B cell (primary cell): Measurements from ENCODE around the gene PTPRG. TPM values are rescaled to one million over a fixed set of nuclear protein-coding genes. Genes with fewer than 3 reads are reported as not detected.

Experiments used
- ATAC-seq: fragments of 200-7000 bp; cut with Tn5 transposase; one replicate; pipeline ENCODE4 v1.10.0; 2021; ENCODE audit warnings: low read depth, mild to moderate bottlenecking, moderate number of reproducible peaks, moderate library complexity
- CTCF ChIA-PET: fragments of 350-600 bp; sonication (Branson Sonifier 250); formaldehyde crosslinking; loops from one replicate; lab custom pipeline; 2021; ENCODE audit warnings: antibody characterized with exemption, inconsistent platforms; lab: Charles Lee
- POLR2A ChIA-PET: fragments of 350-600 bp; sonication (Branson Sonifier 250); formaldehyde crosslinking; loops from one replicate; lab custom pipeline; 2021; ENCODE audit warnings: antibody characterized with exemption; lab: Charles Lee
- DNase-seq: peaks from one replicate; pipeline ENCODE4 v3.0.0; 2013
- H2AFZ ChIP-seq: 2 replicates; pipeline ENCODE4 v1.6.1; 2012; ENCODE audit warnings: mild to moderate bottlenecking, low read depth, low read length; ENCODE audit not compliant: insufficient read depth, poor library complexity, severe bottlenecking
- H3K27ac ChIP-seq, 2 donors: 1 replicate in 1 of 2; 2 replicates in 1 of 2; pipeline ENCODE4 v1.5.1; 2012 to 2013; ENCODE audit warnings: low read length in 2 of 2, mild to moderate bottlenecking in 2 of 2, moderate library complexity in 1 of 2
- H3K27me3 ChIP-seq, 4 experiments: fragments of 200-600 bp in 1 of 4; sonication (generic) in 1 of 4; replicated peaks in 1 of 4; 1 replicate in 2 of 4; 2 replicates in 2 of 4; pipeline versions ENCODE4 v1.6.1 to v1.7.0; 2013 to 2016; ENCODE audit warnings: low read length in 3 of 4, mild to moderate bottlenecking in 2 of 4, mixed read lengths in 1 of 4, moderate library complexity in 1 of 4; ENCODE audit not compliant: insufficient read depth in 4 of 4, control insufficient read depth in 3 of 4; ENCODE audit errors: control extremely low read depth in 1 of 4
- H3K36me3 ChIP-seq, 2 experiments: replicated peaks in 1 of 2; 1 replicate in 1 of 2; 2 replicates in 1 of 2; pipeline versions ENCODE4 v1.6.1 to v1.7.1; 2013; ENCODE audit warnings: low read length in 1 of 2; ENCODE audit not compliant: insufficient read depth in 2 of 2, control insufficient read depth in 1 of 2; ENCODE audit errors: control extremely low read depth in 1 of 2, extremely low read depth in 1 of 2
- H3K4me1 ChIP-seq, 2 donors: fragments of 200-600 bp in 1 of 2; sonication (generic) in 1 of 2; 1 replicate in 1 of 2; 2 replicates in 1 of 2; pipeline versions ENCODE4 v1.5.1 to v1.6.1; 2013 to 2017; ENCODE audit warnings: low read length in 2 of 2; ENCODE audit not compliant: control insufficient read depth in 2 of 2, insufficient read depth in 2 of 2
- H3K4me2 ChIP-seq: replicated peaks from 2 replicates; pipeline ENCODE3; 2012; ENCODE audit warnings: mild to moderate bottlenecking, low read depth, low read length; ENCODE audit not compliant: poor library complexity, severe bottlenecking
- H3K4me3 ChIP-seq, 5 experiments: fragments of 200-600 bp in 1 of 5; sonication (generic) in 1 of 5; 1 replicate in 3 of 5; 2 replicates in 2 of 5; pipeline versions ENCODE4 v1.5.1 to v1.7.0; 2011 to 2016; ENCODE audit warnings: low read length in 4 of 5, mild to moderate bottlenecking in 4 of 5, low read depth in 2 of 5, control low read depth in 1 of 5, moderate library complexity in 1 of 5; ENCODE audit not compliant: insufficient read depth in 1 of 5; ENCODE audit errors: control extremely low read depth in 1 of 5, extremely low read depth in 1 of 5
- H3K79me2 ChIP-seq: fragments of 200-600 bp; sonication (generic); one replicate; pipeline ENCODE4 v1.6.0; 2016; ENCODE audit warnings: low read length; ENCODE audit not compliant: control insufficient read depth, insufficient read depth
- H3K9ac ChIP-seq: fragments of 200-600 bp; sonication (generic); 2 replicates; pipeline ENCODE4 v1.6.1; 2017; ENCODE audit warnings: mild to moderate bottlenecking, low read length, moderate library complexity
- H3K9me3 ChIP-seq, 3 donors: one replicate each; pipeline versions ENCODE4 v1.6.1 to v1.7.1; 2013; ENCODE audit warnings: low read length in 2 of 3; ENCODE audit not compliant: control insufficient read depth in 2 of 3, insufficient read depth in 1 of 3; ENCODE audit errors: control extremely low read depth in 1 of 3
- H4K20me1 ChIP-seq: 2 replicates; pipeline ENCODE4 v1.6.0; 2012; ENCODE audit warnings: mild to moderate bottlenecking, low read length; ENCODE audit not compliant: insufficient read depth, control insufficient read depth, poor library complexity, severe bottlenecking
- H3K27ac Mint-ChIP-seq: one replicate; pipeline ENCODE4 v1.8.0; 2021; ENCODE audit warnings: mixed read lengths
- H3K27me3 Mint-ChIP-seq: one replicate; pipeline ENCODE4 v1.8.0; 2021; ENCODE audit warnings: mixed read lengths
- H3K4me1 Mint-ChIP-seq: one replicate; pipeline ENCODE4 v1.8.0; 2021; ENCODE audit warnings: mixed read lengths
- H3K4me3 Mint-ChIP-seq: one replicate; pipeline ENCODE4 v1.8.0; 2021; ENCODE audit warnings: mixed read lengths
- H3K9me3 Mint-ChIP-seq: one replicate; pipeline ENCODE4 v1.8.0; 2022; ENCODE audit warnings: mixed read lengths; ENCODE audit not compliant: insufficient read depth
- EZH2 ChIP-seq: IDR thresholded peaks from 2 replicates; pipeline ENCODE4 v1.6.1; 2012; ENCODE audit warnings: borderline replicate concordance, low read depth, mild to moderate bottlenecking, moderate library complexity, low read length; ENCODE audit not compliant: insufficient read depth, poor library complexity, severe bottlenecking
- WGBS: methylation state at CpG from one replicate; pipeline ENCODE4 v1.1.5; 2013; ENCODE audit warnings: missing lambda C conversion rate; ENCODE audit not compliant: insufficient coverage; 5-methylcytosine and 5-hydroxymethylcytosine counted together
- intact Hi-C: fragments of 100-400 bp; cut with micrococcal nuclease; formaldehyde crosslinking; loops from one replicate; pipeline ENCODE4 v1.10.0; 2022
- polyA plus RNA-seq: library from polyadenylated mRNA; depleted of rRNA; stranded (reverse); fragments of >200 nt; gene quantifications from 2 replicates; pipeline ENCODE4 v1.2.3, GENCODE V29; 2012
- total RNA-seq, 2 donors: library from RNA; stranded (reverse); fragments of 120-200 nt in 1 of 2; gene quantifications; 1 replicate in 1 of 2; 2 replicates in 1 of 2; pipeline versions ENCODE4 v1.2.3 to v1.2.4, GENCODE V29; 2013 to 2022
- TF ChIP-seq, protein P1 (sequence below): fragments of 200-600 bp; IDR thresholded peaks from one replicate; pipeline ENCODE4 v1.8.0; 2022; ENCODE audit warnings: antibody characterized with exemption, mild to moderate bottlenecking

PTPRG gene
- total and polyA plus RNA-seq, 2 donors (not counting 1 experiment from before 2014, with no cell fraction given): 0.12 to 1.3 TPM

- DNase-seq: no peak
- Histone ChIP-seq H4K20me1 (no peaks in the 10 kb centered on the region), H2AFZ (no peak overlapping the region), H3K27ac (no peak overlapping the region), H3K27me3 (no peaks in the 10 kb centered on the region), H3K9ac (no peak overlapping the region), H3K9me3 (no peaks in the 10 kb centered on the region), H3K79me2 (no peaks in the 10 kb centered on the region), H3K4me3 (no peak overlapping the region), H3K36me3 (no peaks in the 10 kb centered on the region), H3K4me2 (no peak overlapping the region), H3K4me1 (no peaks in the 10 kb centered on the region)
- Mint-ChIP-seq H3K4me3 (no peak overlapping the region), H3K27ac (no peak overlapping the region), H3K4me1 (no peaks in the 10 kb centered on the region), H3K27me3 (peaks cover 3% of the 10 kb centered on the region), H3K9me3 (peaks cover 5% of the 10 kb centered on the region)
- ChIA-PET POLR2A (no interaction called here), CTCF (no interaction called here)
- no peak for ATAC-seq
- no peak for TF ChIP-seq EZH2
- TF ChIP-seq, protein P1, sequence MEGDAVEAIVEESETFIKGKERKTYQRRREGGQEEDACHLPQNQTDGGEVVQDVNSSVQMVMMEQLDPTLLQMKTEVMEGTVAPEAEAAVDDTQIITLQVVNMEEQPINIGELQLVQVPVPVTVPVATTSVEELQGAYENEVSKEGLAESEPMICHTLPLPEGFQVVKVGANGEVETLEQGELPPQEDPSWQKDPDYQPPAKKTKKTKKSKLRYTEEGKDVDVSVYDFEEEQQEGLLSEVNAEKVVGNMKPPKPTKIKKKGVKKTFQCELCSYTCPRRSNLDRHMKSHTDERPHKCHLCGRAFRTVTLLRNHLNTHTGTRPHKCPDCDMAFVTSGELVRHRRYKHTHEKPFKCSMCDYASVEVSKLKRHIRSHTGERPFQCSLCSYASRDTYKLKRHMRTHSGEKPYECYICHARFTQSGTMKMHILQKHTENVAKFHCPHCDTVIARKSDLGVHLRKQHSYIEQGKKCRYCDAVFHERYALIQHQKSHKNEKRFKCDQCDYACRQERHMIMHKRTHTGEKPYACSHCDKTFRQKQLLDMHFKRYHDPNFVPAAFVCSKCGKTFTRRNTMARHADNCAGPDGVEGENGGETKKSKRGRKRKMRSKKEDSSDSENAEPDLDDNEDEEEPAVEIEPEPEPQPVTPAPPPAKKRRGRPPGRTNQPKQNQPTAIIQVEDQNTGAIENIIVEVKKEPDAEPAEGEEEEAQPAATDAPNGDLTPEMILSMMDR: no peak
- intact Hi-C loops: no loop called here
These were observed 161.7 kb downstream of the PTPRG start for GRCh38 chr3:61723038-61723437.

- no peaks in the 10 kb centered on the region for H3K36me3 ChIP-seq
- H3K79me2 ChIP-seq: no peaks in the 10 kb centered on the region
- Mint-ChIP-seq H3K27ac (no peak overlapping the region), H3K4me1 (no peaks in the 10 kb centered on the region), H3K4me3 (no peak overlapping the region), H3K27me3 (peaks cover 3% of the 10 kb centered on the region), H3K9me3 (peaks cover 5% of the 10 kb centered on the region)
- H3K27ac ChIP-seq: no peak overlapping the region
- no peak for ATAC-seq
- H4K20me1 ChIP-seq: no peaks in the 10 kb centered on the region
- no peaks in the 10 kb centered on the region for H3K9me3 ChIP-seq
- H2AFZ ChIP-seq: no peak overlapping the region
- DNase-seq: no peak
- H3K4me3 ChIP-seq: no peak overlapping the region
- no peaks in the 10 kb centered on the region for H3K4me1 ChIP-seq
- no CpG with 5 or more reads among the region's 2 CpGs for WGBS
- no peak overlapping the region for H3K4me2 ChIP-seq
- intact Hi-C loops: no loop called here
- TF ChIP-seq, protein P1: no peak
- no peak for TF ChIP-seq EZH2
- H3K9ac ChIP-seq: no peak overlapping the region
- H3K27me3 ChIP-seq: no peaks in the 10 kb centered on the region
- ChIA-PET POLR2A (no interaction called here), CTCF (no interaction called here)
These were observed 162.8 kb downstream of the PTPRG start for GRCh38 chr3:61724183-61724582.
